HepG2 (cell line): ENCODE measurements around the gene CACNA1F. TPM values are rescaled to one million over a fixed set of nuclear protein-coding genes. Genes with fewer than 3 reads are reported as not detected.
A peak's percentile ranks its signal among the peaks of the same experiment; 100 is the strongest.

Experiments
- AHR ChIP-seq: IDR thresholded peaks from 2 replicates; pipeline ENCODE4 v1.6.1; 2018; ENCODE audit warnings: missing genetic modification reagents, missing compliant biosample characterization
- ARHGAP35 ChIP-seq: sonication (generic); formaldehyde crosslinking; IDR thresholded peaks from 2 replicates; pipeline ENCODE4 v1.9.0; 2022; ENCODE audit warnings: mild to moderate bottlenecking, inconsistent platforms, moderate library complexity, missing genetic modification reagents, borderline replicate concordance
- CAMTA2 ChIP-seq: sonication (generic); formaldehyde crosslinking; IDR thresholded peaks from 2 replicates; pipeline ENCODE4 v1.4.0; 2020; ENCODE audit warnings: mild to moderate bottlenecking, missing genetic modification reagents, borderline replicate concordance
- CHCHD3 ChIP-seq: sonication (generic); formaldehyde crosslinking; IDR thresholded peaks from 2 replicates; pipeline ENCODE4 v1.8.0; 2022; ENCODE audit warnings: mild to moderate bottlenecking, missing genetic modification reagents, moderate library complexity
- DMTF1 ChIP-seq: sonication (generic); formaldehyde crosslinking; IDR thresholded peaks from 2 replicates; pipeline ENCODE4 v1.4.0; 2020; ENCODE audit warnings: mild to moderate bottlenecking, missing genetic modification reagents
- DNMT1 ChIP-seq: sonication (generic); formaldehyde crosslinking; IDR thresholded peaks from 2 replicates; pipeline ENCODE4 v1.5.1; 2020; ENCODE audit warnings: mild to moderate bottlenecking, missing genetic modification reagents
- JARID2 ChIP-seq: sonication (generic); formaldehyde crosslinking; IDR thresholded peaks from 2 replicates; pipeline ENCODE4 v1.8.1; 2023; ENCODE audit warnings: missing genetic modification reagents, inconsistent platforms; ENCODE audit not compliant: insufficient replicate concordance
- KLF13 ChIP-seq: sonication (generic); formaldehyde crosslinking; IDR thresholded peaks from 2 replicates; pipeline ENCODE4 v1.4.0; 2020; ENCODE audit warnings: mild to moderate bottlenecking, missing genetic modification reagents
- LBX2 ChIP-seq: sonication (generic); formaldehyde crosslinking; IDR thresholded peaks from 2 replicates; pipeline ENCODE4 v1.5.0; 2020; ENCODE audit warnings: missing genetic modification reagents, mild to moderate bottlenecking, borderline replicate concordance
- LCORL ChIP-seq, 2 experiments: fragments of 450-650 bp in 1 of 2; sonication (generic) in 1 of 2; formaldehyde crosslinking in 1 of 2; IDR thresholded peaks; 2 replicates each; pipeline versions ENCODE4 v1.5.0 to v1.6.1; 2017 to 2020; ENCODE audit warnings: antibody characterized with exemption in 1 of 2, missing genetic modification reagents in 1 of 2
- MAFK ChIP-seq, 2 experiments: IDR thresholded peaks in 1 of 2; conservative IDR thresholded peaks in 1 of 2; 2 replicates each; pipeline ENCODE4 v1.6.1; 2011; ENCODE audit warnings: improper control_type of control experiment in 2 of 2, low read length in 2 of 2
- MED1 ChIP-seq: sonication (generic); formaldehyde crosslinking; IDR thresholded peaks from 2 replicates; pipeline ENCODE4 v1.4.0; 2020; ENCODE audit warnings: missing genetic modification reagents
- NBN ChIP-seq: fragments of 450-650 bp; conservative IDR thresholded peaks from 2 replicates; pipeline ENCODE4 v1.6.1; 2017
- SAFB2 ChIP-seq: sonication (generic); formaldehyde crosslinking; IDR thresholded peaks from 2 replicates; pipeline ENCODE4 v1.5.1; 2020; ENCODE audit warnings: missing genetic modification reagents, low read depth, mild to moderate bottlenecking, borderline replicate concordance
- SRSF4 ChIP-seq: fragments of 200-400 bp; formaldehyde crosslinking; IDR thresholded peaks from one replicate; pipeline ENCODE4 v1.6.1; 2018; ENCODE audit warnings: mild to moderate bottlenecking, low read depth, low read length, moderate library complexity; ENCODE audit not compliant: poor library complexity, severe bottlenecking
- TSC22D2 ChIP-seq: sonication (generic); formaldehyde crosslinking; IDR thresholded peaks from 2 replicates; pipeline ENCODE4 v1.5.1; 2020; ENCODE audit warnings: missing genetic modification reagents, mild to moderate bottlenecking, borderline replicate concordance
- WIZ ChIP-seq: sonication (generic); formaldehyde crosslinking; IDR thresholded peaks from 2 replicates; pipeline ENCODE4 v1.5.1; 2020; ENCODE audit warnings: mild to moderate bottlenecking, missing genetic modification reagents
- ZFAT ChIP-seq: sonication (generic); formaldehyde crosslinking; conservative IDR thresholded peaks from 2 replicates; pipeline ENCODE4 v1.8.1; 2023; ENCODE audit warnings: missing genetic modification reagents, inconsistent platforms
- ZMAT3 ChIP-seq: sonication (generic); formaldehyde crosslinking; conservative IDR thresholded peaks from 2 replicates; pipeline ENCODE4 v1.7.0; 2021; ENCODE audit warnings: missing genetic modification reagents
- ZNF232 ChIP-seq: sonication (generic); formaldehyde crosslinking; IDR thresholded peaks from 2 replicates; pipeline ENCODE4 v1.4.0; 2020; ENCODE audit warnings: missing genetic modification reagents, borderline replicate concordance
- ZNF264 ChIP-seq: sonication (generic); formaldehyde crosslinking; IDR thresholded peaks from 2 replicates; pipeline ENCODE4 v1.4.0; 2020; ENCODE audit warnings: missing genetic modification reagents
- ZNF343 ChIP-seq: sonication (generic); formaldehyde crosslinking; IDR thresholded peaks from 2 replicates; pipeline ENCODE4 v1.4.0; 2020; ENCODE audit warnings: mild to moderate bottlenecking, missing genetic modification reagents
- ZNF589 ChIP-seq: sonication (generic); formaldehyde crosslinking; conservative IDR thresholded peaks from 2 replicates; pipeline ENCODE4 v1.8.0; 2022; ENCODE audit warnings: mild to moderate bottlenecking, moderate library complexity, missing genetic modification reagents
- ZSCAN9 ChIP-seq: IDR thresholded peaks from 2 replicates; pipeline ENCODE4 v1.6.1; 2016; ENCODE audit warnings: borderline replicate concordance
- polyA plus RNA-seq, 8 experiments: library from polyadenylated mRNA; depleted of rRNA in 3 of 8; stranded (reverse) in 7 of 8; unstranded in 1 of 8; fragments of >200 nt; fragmentation: Illumina TruSeq in 4 of 8; extraction: Trizol in 4 of 8; gene quantifications; 2 replicates each; pipeline versions ENCODE4 v1.2.1 to v1.2.3, GENCODE V29; 2011 to 2016; ENCODE audit warnings: low read depth in 4 of 8, missing spikeins in 1 of 8, mixed read lengths in 1 of 8; ENCODE audit not compliant: insufficient read depth in 1 of 8
- total RNA-seq, 5 experiments: library from RNA; depleted of rRNA; stranded (reverse); fragments of >200 nt; fragmentation: Illumina TruSeq; extraction: Trizol; gene quantifications; 2 replicates each; pipeline ENCODE4 v1.2.3, GENCODE V29; 2016; ENCODE audit warnings: low read depth in 1 of 5
- TF ChIP-seq, protein P1 (sequence below): sonication (generic); formaldehyde crosslinking; IDR thresholded peaks from 2 replicates; pipeline ENCODE4 v1.4.0; 2020; ENCODE audit warnings: missing genetic modification reagents, borderline replicate concordance

CACNA1F gene
- total and polyA plus RNA-seq, 2 of the 13 experiments (the other 11 are each of a cell fraction or from before 2014, with no cell fraction given): 0.03 TPM; not detected in 1

GRCh38 chrX:49186125-49187027, 46.8 kb downstream of the CACNA1F start, which contains the start of gene PRICKLE3 (continued):
- TF ChIP-seq DMTF1 (CRISPR knock-in tag) (no peak), CAMTA2 (CRISPR knock-in tag) (no peak), SRSF4 (no peak), ZSCAN9 (CRISPR knock-in tag) (no peak), ZNF343 (CRISPR knock-in tag) (no peak), CHCHD3 (CRISPR knock-in tag) (no peak), ZMAT3 (no peak), LBX2 (CRISPR knock-in tag) (no peak), ZNF264 (no peak), DNMT1 (CRISPR knock-in tag) (no peak), LCORL (IDR thresholded peaks at IDR 0.05) (no peak), LCORL (CRISPR knock-in tag; IDR thresholded peaks at IDR 0.05) (no peak), AHR (CRISPR knock-in tag) (0 out of 2 replicates have a peak, but pooled peaks have one; percentile 34), WIZ (CRISPR knock-in tag) (no peak), ZFAT (CRISPR knock-in tag) (no peak), SAFB2 (CRISPR knock-in tag) (no peak), TSC22D2 (no peak; the same call in 1 of the 2 replicates), ZNF589 (CRISPR knock-in tag) (no peak), JARID2 (no peak), NBN (no peak), KLF13 (CRISPR knock-in tag) (no peak), MAFK (conservative IDR thresholded peaks at IDR 0.05 in 1 of 2, IDR thresholded peaks at IDR 0.05 in 1 of 2; ENCODE audit: low read length in 2 of 2) (no peak), ARHGAP35 (CRISPR knock-in tag) (0 out of 2 replicates have a peak, but pooled peaks have one; percentile 22), MED1 (no peak; the same call in 1 of the 2 replicates), ZNF232 (CRISPR knock-in tag) (no peak)
- TF ChIP-seq, protein P1, sequence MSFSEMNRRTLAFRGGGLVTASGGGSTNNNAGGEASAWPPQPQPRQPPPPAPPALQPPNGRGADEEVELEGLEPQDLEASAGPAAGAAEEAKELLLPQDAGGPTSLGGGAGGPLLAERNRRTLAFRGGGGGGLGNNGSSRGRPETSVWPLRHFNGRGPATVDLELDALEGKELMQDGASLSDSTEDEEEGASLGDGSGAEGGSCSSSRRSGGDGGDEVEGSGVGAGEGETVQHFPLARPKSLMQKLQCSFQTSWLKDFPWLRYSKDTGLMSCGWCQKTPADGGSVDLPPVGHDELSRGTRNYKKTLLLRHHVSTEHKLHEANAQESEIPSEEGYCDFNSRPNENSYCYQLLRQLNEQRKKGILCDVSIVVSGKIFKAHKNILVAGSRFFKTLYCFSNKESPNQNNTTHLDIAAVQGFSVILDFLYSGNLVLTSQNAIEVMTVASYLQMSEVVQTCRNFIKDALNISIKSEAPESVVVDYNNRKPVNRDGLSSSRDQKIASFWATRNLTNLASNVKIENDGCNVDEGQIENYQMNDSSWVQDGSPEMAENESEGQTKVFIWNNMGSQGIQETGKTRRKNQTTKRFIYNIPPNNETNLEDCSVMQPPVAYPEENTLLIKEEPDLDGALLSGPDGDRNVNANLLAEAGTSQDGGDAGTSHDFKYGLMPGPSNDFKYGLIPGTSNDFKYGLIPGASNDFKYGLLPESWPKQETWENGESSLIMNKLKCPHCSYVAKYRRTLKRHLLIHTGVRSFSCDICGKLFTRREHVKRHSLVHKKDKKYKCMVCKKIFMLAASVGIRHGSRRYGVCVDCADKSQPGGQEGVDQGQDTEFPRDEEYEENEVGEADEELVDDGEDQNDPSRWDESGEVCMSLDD (CRISPR knock-in tag): no peak
